Measurements from ENCODE around the gene DACH1. TPM values are rescaled to one million over a fixed set of nuclear protein-coding genes. Genes with fewer than 3 reads are reported as not detected.

The DACH1 gene
- total and polyA plus RNA-seq, 2 of the 13 experiments (the other 11 are each of a cell fraction or from before 2014, with no cell fraction given), result not detected

GRCh38 chr13:71583581-71583980 lies 283.4 kb downstream of the DACH1 start:
- no peaks in the 10 kb centered on the region for H4K20me1 ChIP-seq (ENCODE audit: insufficient read depth, low read length)
- H3K9ac ChIP-seq (ENCODE audit: insufficient read depth, low read depth, low read length), result no peak overlapping the region
- H3K27me3 ChIP-seq (ENCODE audit: control insufficient read depth in 1 of 2, insufficient read depth in 2 of 2, low read length in 2 of 2), result no peaks in the 10 kb centered on the region
- H3K36me3 ChIP-seq (replicated peaks in 1 of 2; ENCODE audit: control insufficient read depth in 1 of 2, insufficient read depth in 2 of 2, low read length in 2 of 2), result no peaks in the 10 kb centered on the region
- no peak overlapping the region for H3K4me3 ChIP-seq (replicated peaks in 1 of 3; ENCODE audit: insufficient read depth in 1 of 3, low read depth in 2 of 3, low read length in 3 of 3)
- 4% methylated on average over 5 of the region's 5 CpGs for WGBS (ENCODE audit: low lambda C conversion rate)
- H3K27ac ChIP-seq (ENCODE audit: extremely low read length, insufficient read depth, low read length), result no peak overlapping the region
- in situ Hi-C loops (cut with HindIII; ENCODE audit: extremely low pct_ligation_motif_present, low pct_unique_long_range_greater_than_20kb) (no loop called here), intact Hi-C loops (cut with micrococcal nuclease; ENCODE audit: unreplicated experiment) (no loop called here)
- BruUV-seq (replicated peaks), result no TSS peak
- ChIA-PET CTCF (ENCODE audit: low intra/inter-chr PET ratio, low total read pairs) (no interaction called here), POLR2A (no interaction called here)
- FAIRE-seq (no peak), DNase-seq (ENCODE audit: low spot score) (no peak), ATAC-seq (no peak)
- no peak overlapping the region for H2AFZ ChIP-seq (ENCODE audit: low read length)
- H3K79me2 ChIP-seq (ENCODE audit: insufficient read depth, low read length), result no peaks in the 10 kb centered on the region
- no peak overlapping the region for H3K4me2 ChIP-seq (ENCODE audit: low read depth, low read length)
- no peaks in the 10 kb centered on the region for H3K9me3 ChIP-seq (ENCODE audit: low read length)
- no peaks in the 10 kb centered on the region for H3K4me1 ChIP-seq (ENCODE audit: insufficient read depth, low read length)
- no peak for TF ChIP-seq E2F1 (CRISPR knock-in tag; IDR thresholded peaks at IDR 0.05)
- no peak for TF ChIP-seq ZFY (CRISPR knock-in tag; IDR thresholded peaks at IDR 0.05)
- TF ChIP-seq SIX1 (CRISPR knock-in tag; IDR thresholded peaks at IDR 0.05; ENCODE audit: borderline replicate concordance), result no peak
- TF ChIP-seq SIX4 (CRISPR knock-in tag; IDR thresholded peaks at IDR 0.05), result no peak

DNA sequence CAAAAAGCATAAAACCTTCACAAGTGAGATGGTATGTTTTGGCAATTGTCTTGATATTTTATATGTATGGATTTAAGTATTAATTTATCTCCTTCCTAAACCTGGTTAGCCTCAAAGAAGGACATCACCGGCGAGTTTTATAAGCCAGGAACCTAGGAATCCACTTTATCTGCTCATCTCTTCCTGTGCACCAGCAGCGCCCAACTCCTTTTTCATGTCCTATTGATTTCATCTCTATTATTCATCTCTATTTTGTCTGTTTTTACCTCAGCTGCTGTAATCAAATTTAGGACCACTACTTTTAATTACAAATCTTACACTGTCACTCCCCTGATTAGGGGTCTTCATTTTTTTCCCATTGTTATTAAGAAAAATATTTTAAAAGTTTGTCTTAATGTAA lies 286.4 kb downstream of the DACH1 start:
- H2AFZ ChIP-seq (ENCODE audit: low read length), result no peak overlapping the region
- in situ Hi-C loops (cut with HindIII; ENCODE audit: extremely low pct_ligation_motif_present, low pct_unique_long_range_greater_than_20kb) (no loop called here), intact Hi-C loops (cut with micrococcal nuclease; ENCODE audit: unreplicated experiment) (no loop called here)
- no peak for FAIRE-seq
- no peaks in the 10 kb centered on the region for H3K36me3 ChIP-seq (replicated peaks in 1 of 2; ENCODE audit: control insufficient read depth in 1 of 2, insufficient read depth in 2 of 2, low read length in 2 of 2)
- H3K4me1 ChIP-seq (ENCODE audit: insufficient read depth, low read length), result no peaks in the 10 kb centered on the region
- no peak for DNase-seq (ENCODE audit: low spot score)
- no TSS peak for BruUV-seq (replicated peaks)
- no peaks in the 10 kb centered on the region for H3K79me2 ChIP-seq (ENCODE audit: insufficient read depth, low read length)
- H3K27ac ChIP-seq (ENCODE audit: extremely low read length, insufficient read depth, low read length), result no peak overlapping the region
- ChIA-PET POLR2A (no interaction called here), CTCF (ENCODE audit: low intra/inter-chr PET ratio, low total read pairs) (no interaction called here)
- H3K4me2 ChIP-seq (ENCODE audit: low read depth, low read length), result no peak overlapping the region
- H3K4me3 ChIP-seq (replicated peaks in 1 of 3; ENCODE audit: insufficient read depth in 1 of 3, low read depth in 2 of 3, low read length in 3 of 3), result no peak overlapping the region
- no peak for ATAC-seq
- H3K9ac ChIP-seq (ENCODE audit: insufficient read depth, low read depth, low read length), result no peak overlapping the region
- H4K20me1 ChIP-seq (ENCODE audit: insufficient read depth, low read length), result no peaks in the 10 kb centered on the region
- WGBS (ENCODE audit: low lambda C conversion rate), result 24% methylated on average over 3 of the region's 3 CpGs
- TF ChIP-seq SRSF9 (IDR thresholded peaks at IDR 0.05; ENCODE audit: borderline replicate concordance, insufficient read depth, low read depth, low read length, poor library complexity, severe bottlenecking), result no peak
- no peak for TF ChIP-seq SMARCE1 (IDR thresholded peaks at IDR 0.05; ENCODE audit: borderline replicate concordance)
- no peak for TF ChIP-seq ZNF264 (CRISPR knock-in tag; IDR thresholded peaks at IDR 0.05)
- no peak for TF ChIP-seq CREB1 (IDR thresholded peaks at IDR 0.05)
- TF ChIP-seq CREB1 (CRISPR knock-in tag; IDR thresholded peaks at IDR 0.05), result no peak
- no peak for TF ChIP-seq AFF4 (CRISPR knock-in tag; IDR thresholded peaks at IDR 0.05)
- TF ChIP-seq MXD4 (CRISPR knock-in tag; IDR thresholded peaks at IDR 0.05), result no peak
- no peaks in the 10 kb centered on the region for H3K9me3 ChIP-seq (ENCODE audit: low read length)
- no peaks in the 10 kb centered on the region for H3K27me3 ChIP-seq (ENCODE audit: control insufficient read depth in 1 of 2, insufficient read depth in 2 of 2, low read length in 2 of 2)

Data from HepG2 (cell line).